GM12878 (cell line): ENCODE data around the gene AADAT. TPM values are rescaled to one million over a fixed set of nuclear protein-coding genes. Genes with fewer than 3 reads are reported as not detected.

Source experiments
- ATAC-seq: fragments of 200-7000 bp; cut with Tn5 transposase; 3 replicates; pipeline ENCODE4 v1.9.1; 2020; ENCODE audit warnings: mild to moderate bottlenecking, moderate library complexity
- BruUV-seq: library from RNA; stranded (reverse); fragments of 400-500 nt; replicated peaks from 2 replicates; lab custom pipeline; 2021; lab: Mats Ljungman, UMichigan
- CTCF ChIA-PET: fragments of 300-600 bp; sonication (Branson Sonifier 250); formaldehyde crosslinking; extraction: SDS; loops from one replicate; lab custom pipeline; 2021; ENCODE audit warnings: inconsistent platforms; lab: Yijun Ruan, JAX
- POLR2A ChIA-PET: fragments of 350-600 bp; formaldehyde crosslinking; extraction: SDS; loops from one replicate; lab custom pipeline; 2021; ENCODE audit warnings: inconsistent platforms; lab: Charles Lee
- RAD21 ChIA-PET: fragments of 300-600 bp; sonication (Branson Sonifier 250); formaldehyde crosslinking; loops from one replicate; lab custom pipeline; 2023; ENCODE audit warnings: antibody characterized with exemption; ENCODE audit not compliant: unreplicated experiment; lab: Charles Lee
- SMC1A ChIA-PET: fragments of 300-600 bp; sonication (Branson Sonifier 250); formaldehyde crosslinking; loops from one replicate; lab custom pipeline; 2023; ENCODE audit not compliant: unreplicated experiment, uncharacterized antibody; lab: Charles Lee
- DNase-seq: peaks from one replicate; pipeline ENCODE4 v3.0.0-alpha.2; 2011; ENCODE audit warnings: low read depth, low spot score
- FAIRE-seq: peaks from 3 replicates; lab custom pipeline; 2011; peaks lifted over from hg19 to GRCh38; lab: Jason Lieb, UNC
- H2AFZ ChIP-seq: 2 replicates; pipeline ENCODE4 v1.6.0; 2011; ENCODE audit warnings: low read depth, low read length, control low read depth; ENCODE audit not compliant: control insufficient read depth
- H3K27ac ChIP-seq: 2 replicates; pipeline ENCODE4 v1.5.1; 2011; ENCODE audit warnings: control low read depth; ENCODE audit not compliant: control insufficient read depth, insufficient read depth
- H3K27me3 ChIP-seq, 2 experiments: replicated peaks in 1 of 2; 2 replicates each; pipeline versions ENCODE4 v1.6.0 to v1.6.1; 2011; ENCODE audit warnings: low read length in 1 of 2; ENCODE audit not compliant: control insufficient read depth in 2 of 2, insufficient read depth in 2 of 2
- H3K36me3 ChIP-seq, 2 experiments: 2 replicates each; pipeline ENCODE4 v1.5.1; 2011; ENCODE audit warnings: low read length in 1 of 2; ENCODE audit not compliant: control insufficient read depth in 2 of 2, insufficient read depth in 2 of 2
- H3K4me1 ChIP-seq: 2 replicates; pipeline ENCODE4 v1.6.1; 2011; ENCODE audit warnings: mild to moderate bottlenecking, low read length, moderate library complexity, mixed read lengths; ENCODE audit not compliant: control insufficient read depth, insufficient read depth
- H3K4me2 ChIP-seq: 2 replicates; pipeline ENCODE4 v1.6.0; 2011; ENCODE audit warnings: control low read depth; ENCODE audit not compliant: control insufficient read depth, insufficient read depth
- H3K4me3 ChIP-seq: fragments of 200-600 bp; sonication (generic); 2 replicates; pipeline ENCODE4 v1.5.1; 2016
- H3K79me2 ChIP-seq: 2 replicates; pipeline ENCODE4 v1.6.0; 2011; ENCODE audit warnings: low read length; ENCODE audit not compliant: control insufficient read depth, insufficient read depth
- H3K9ac ChIP-seq: 2 replicates; pipeline ENCODE4 v1.8.0; 2011; ENCODE audit warnings: low read length, control low read depth, mixed read lengths; ENCODE audit not compliant: control insufficient read depth, insufficient read depth
- H3K9me3 ChIP-seq: replicated peaks from 3 replicates; pipeline ENCODE4 v1.5.1; 2011; ENCODE audit warnings: mild to moderate bottlenecking, low read length; ENCODE audit not compliant: control insufficient read depth, insufficient read depth
- H4K20me1 ChIP-seq: 2 replicates; pipeline ENCODE4 v1.6.0; 2011; ENCODE audit not compliant: control insufficient read depth, insufficient read depth
- BACH1 ChIP-seq: fragments of 450-650 bp; IDR thresholded peaks from 2 replicates; pipeline ENCODE4 v1.6.1; 2017; ENCODE audit warnings: mild to moderate bottlenecking, borderline replicate concordance
- CHD4 ChIP-seq: fragments of 200-600 bp; sonication (generic); IDR thresholded peaks from 2 replicates; pipeline ENCODE4 v1.6.1; 2016; ENCODE audit warnings: mild to moderate bottlenecking
- HDAC2 ChIP-seq: fragments of 200-600 bp; sonication (generic); IDR thresholded peaks from 2 replicates; pipeline ENCODE4 v1.6.1; 2017
- NBN ChIP-seq: fragments of 450-650 bp; IDR thresholded peaks from 2 replicates; pipeline ENCODE4 v1.6.1; 2016
- NFXL1 ChIP-seq: fragments of 450-650 bp; IDR thresholded peaks from 2 replicates; pipeline ENCODE4 v1.6.1; 2017; ENCODE audit warnings: antibody characterized with exemption, mild to moderate bottlenecking, borderline replicate concordance
- PAX8 ChIP-seq: fragments of 450-650 bp; IDR thresholded peaks from 2 replicates; pipeline ENCODE4 v1.6.1; 2017; ENCODE audit warnings: mild to moderate bottlenecking, moderate library complexity
- PRDM15 ChIP-seq: fragments of 450-650 bp; formaldehyde crosslinking; IDR thresholded peaks from 2 replicates; pipeline ENCODE4 v1.4.0; 2020; ENCODE audit warnings: mild to moderate bottlenecking, moderate library complexity
- SKIL ChIP-seq: fragments of 450-650 bp; IDR thresholded peaks from 2 replicates; pipeline ENCODE4 v1.6.1; 2017; ENCODE audit warnings: mild to moderate bottlenecking, low read depth, inconsistent platforms; ENCODE audit not compliant: poor library complexity, severe bottlenecking
- STAT1 ChIP-seq: fragments of 450-650 bp; conservative IDR thresholded peaks from 2 replicates; pipeline ENCODE4 v1.6.1; 2014; ENCODE audit warnings: antibody characterized with exemption, mild to moderate bottlenecking
- ZBED1 ChIP-seq: IDR thresholded peaks from 2 replicates; pipeline ENCODE4 v1.6.1; 2016; ENCODE audit warnings: borderline replicate concordance
- WGBS: methylation state at CpG from one replicate; pipeline ENCODE4 v1.1.6; 2016; ENCODE audit warnings: low lambda C conversion rate; ENCODE audit not compliant: insufficient replicate concordance, insufficient coverage; ENCODE audit errors: missing lambda C conversion rate; 5-methylcytosine and 5-hydroxymethylcytosine counted together
- in situ Hi-C: fragments of 300-500 bp; cut with MboI; formaldehyde crosslinking; loops from 9 replicates; pipeline ENCODE4 v1.14.3; 2018; ENCODE audit warnings: mixed read lengths
- intact Hi-C: fragments of 100-400 bp; cut with micrococcal nuclease; formaldehyde crosslinking; loops from one replicate; pipeline ENCODE4 v1.14.2; 2022; ENCODE audit not compliant: unreplicated experiment
- polyA plus RNA-seq, 11 experiments: library from polyadenylated mRNA; depleted of rRNA in 4 of 11; unstranded in 6 of 11; stranded (reverse) in 5 of 11; fragments of >200 nt; fragmentation: Nextera tagmentation in 4 of 11; fragmentation: Illumina TruSeq in 1 of 11; extraction: Ambion mirVana in 4 of 11; extraction: Trizol in 1 of 11; gene quantifications; 1 replicate in 1 of 11; 2 replicates in 10 of 11; pipeline versions ENCODE4 v1.2.1 to v1.2.3, GENCODE V29; 2011 to 2016; ENCODE audit warnings: inconsistent platforms in 2 of 11, missing spikeins in 2 of 11, low read depth in 1 of 11
- total RNA-seq, 4 experiments: library from RNA; depleted of rRNA in 3 of 4; stranded (reverse); fragments of >200 nt in 3 of 4; fragmentation: Illumina TruSeq in 1 of 4; extraction: Trizol in 1 of 4; gene quantifications; 2 replicates each; pipeline versions ENCODE4 v1.2.1 to v1.2.3, GENCODE V29; 2013 to 2021
- TF ChIP-seq, protein P1 (sequence below): fragments of 150-350 bp; IDR thresholded peaks from 2 replicates; pipeline ENCODE4 v1.6.1; 2014; ENCODE audit warnings: mild to moderate bottlenecking, low read depth, low read length

Gene AADAT
- total and polyA plus RNA-seq, 10 of the 15 experiments (the other 5 are each of a cell fraction or from before 2014, with no cell fraction given), result not detected

DNA sequence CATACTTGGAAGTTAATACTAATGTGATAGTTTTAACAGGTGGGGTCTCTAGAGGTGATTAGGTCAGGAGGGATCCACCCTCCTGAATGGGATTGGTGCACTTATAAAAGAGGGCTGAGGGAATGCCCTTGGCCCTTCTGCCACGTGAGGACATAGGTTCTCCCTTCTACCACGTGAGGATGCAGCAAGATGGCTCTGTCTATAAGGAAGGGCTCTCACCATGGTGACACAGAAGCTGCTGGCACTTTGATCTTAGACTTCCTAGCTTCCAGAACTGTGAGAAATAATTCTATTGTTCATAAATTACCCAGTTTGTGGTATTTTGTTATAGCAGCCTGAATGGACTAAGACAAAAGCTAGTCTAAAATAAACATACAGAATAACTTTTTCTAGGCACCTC lies 1.0 kb downstream of the AADAT start:
- Histone ChIP-seq H3K9me3 (no peaks in the 10 kb centered on the region; the same call in 2 of the 3 replicates), H3K27ac (no peak overlapping the region), H3K36me3 (no peaks in the 10 kb centered on the region), H3K9ac (no peak overlapping the region), H2AFZ (no peak overlapping the region), H3K4me3 (no peak overlapping the region), H3K4me1 (no peaks in the 10 kb centered on the region), H3K4me2 (no peak overlapping the region), H4K20me1 (no peaks in the 10 kb centered on the region), H3K79me2 (no peaks in the 10 kb centered on the region), H3K27me3 (peaks cover 3 to 5% of the 10 kb centered on the region in 2 experiments; a peak in 2 of 4 replicates)
- no peak for ATAC-seq
- TF ChIP-seq BACH1, result no peak
- ChIA-PET POLR2A (no interaction called here), SMC1A (no interaction called here), CTCF (no interaction called here), RAD21 (no interaction called here)
- in situ Hi-C loops, result no loop called here
- BruUV-seq, result no TSS peak
- DNase-seq, result no peak
- intact Hi-C loops, result no loop called here
- no peak for FAIRE-seq
- WGBS, result 0% methylated on average over 2 of the region's 2 CpGs

GRCh38 chr4:170087163-170087700 lies 2.5 kb downstream of the AADAT start:
- H3K79me2 ChIP-seq, result no peaks in the 10 kb centered on the region
- no peak for FAIRE-seq
- no peak overlapping the region for H3K4me3 ChIP-seq
- BruUV-seq, result no TSS peak
- ChIA-PET SMC1A (interaction anchor here (1.1 kb wide), 1 partner anchor 15 kb away, joined by 3 read pairs; no protein-coding TSS in a partner anchor), CTCF (no interaction called here), POLR2A (no interaction called here), RAD21 (no interaction called here)
- no peaks in the 10 kb centered on the region for H4K20me1 ChIP-seq
- no peaks in the 10 kb centered on the region; the same call in 2 of the 3 replicates for H3K9me3 ChIP-seq
- H3K27ac ChIP-seq, result no peak overlapping the region
- H3K4me1 ChIP-seq, result no peaks in the 10 kb centered on the region
- no peak for ATAC-seq
- no peak overlapping the region for H3K4me2 ChIP-seq
- peaks cover 3 to 5% of the 10 kb centered on the region in 2 experiments; a peak in 2 of 4 replicates for H3K27me3 ChIP-seq
- in situ Hi-C loops, result no loop called here
- no peak overlapping the region for H2AFZ ChIP-seq
- intact Hi-C loops, result no loop called here
- no peak overlapping the region for H3K9ac ChIP-seq
- H3K36me3 ChIP-seq, result no peaks in the 10 kb centered on the region
- no peak for DNase-seq
- WGBS, result 34% methylated on average over 4 of the region's 4 CpGs
- TF ChIP-seq CHD4 (no peak), STAT1 (no peak), PRDM15 (CRISPR knock-in tag) (no peak), HDAC2 (no peak), NBN (no peak), ZBED1 (no peak), SKIL (no peak), PAX8 (no peak), NFXL1 (no peak)
- TF ChIP-seq, protein P1, sequence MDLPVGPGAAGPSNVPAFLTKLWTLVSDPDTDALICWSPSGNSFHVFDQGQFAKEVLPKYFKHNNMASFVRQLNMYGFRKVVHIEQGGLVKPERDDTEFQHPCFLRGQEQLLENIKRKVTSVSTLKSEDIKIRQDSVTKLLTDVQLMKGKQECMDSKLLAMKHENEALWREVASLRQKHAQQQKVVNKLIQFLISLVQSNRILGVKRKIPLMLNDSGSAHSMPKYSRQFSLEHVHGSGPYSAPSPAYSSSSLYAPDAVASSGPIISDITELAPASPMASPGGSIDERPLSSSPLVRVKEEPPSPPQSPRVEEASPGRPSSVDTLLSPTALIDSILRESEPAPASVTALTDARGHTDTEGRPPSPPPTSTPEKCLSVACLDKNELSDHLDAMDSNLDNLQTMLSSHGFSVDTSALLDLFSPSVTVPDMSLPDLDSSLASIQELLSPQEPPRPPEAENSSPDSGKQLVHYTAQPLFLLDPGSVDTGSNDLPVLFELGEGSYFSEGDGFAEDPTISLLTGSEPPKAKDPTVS, result no peak
